Mucosa of descending colon (tissue), 3 donors: Measurements from ENCODE around the gene CNIH3. TPM values are rescaled to one million over a fixed set of nuclear protein-coding genes. Genes with fewer than 3 reads are reported as not detected.

ENCODE experiments used
- ATAC-seq: fragments of 200-7000 bp; cut with Tn5 transposase; one replicate; pipeline ENCODE4 v1.9.1; 2020; ENCODE audit warnings: mild to moderate bottlenecking, moderate library complexity
- DNase-seq, 3 donors: peaks; one replicate each; pipeline ENCODE4 v3.0.0-alpha.2; 2020
- H3K36me3 ChIP-seq: fragments of 200-600 bp; one replicate; pipeline ENCODE4 v1.8.0; 2021; ENCODE audit warnings: low read depth, mild to moderate bottlenecking
- H3K4me1 ChIP-seq: fragments of 200-600 bp; one replicate; pipeline ENCODE4 v1.8.0; 2021; ENCODE audit warnings: low read depth, mild to moderate bottlenecking
- H3K4me3 ChIP-seq: fragments of 200-600 bp; one replicate; pipeline ENCODE4 v1.8.0; 2021; ENCODE audit warnings: mild to moderate bottlenecking
- H3K9me3 ChIP-seq: fragments of 200-600 bp; one replicate; pipeline ENCODE4 v1.8.0; 2021; ENCODE audit warnings: mild to moderate bottlenecking
- intact Hi-C, 2 donors: fragments of 100-400 bp; cut with DNase I in 1 of 2; cut with micrococcal nuclease in 1 of 2; formaldehyde crosslinking; loops; one replicate each; pipeline versions ENCODE4 v1.11.0 to v1.11.1; 2022; cut with DNase I, micrococcal nuclease
- total RNA-seq, 3 donors: library from RNA; stranded (reverse); fragmentation: NEBNext Ultra II Directional in 2 of 3; extraction: Animal tissue kit (Norgen Biotek cat#: 25700) in 2 of 3; gene quantifications; one replicate each; pipeline versions ENCODE4 v1.2.1 to v1.2.4, GENCODE V29; 2021 to 2023
- TF ChIP-seq, protein P1 (sequence below): fragments of 200-600 bp; IDR thresholded peaks from one replicate; pipeline ENCODE4 v1.8.0; 2022; ENCODE audit warnings: antibody characterized with exemption, mild to moderate bottlenecking
- donor health status: DM: no; HTN: no; CAD: no; lungs with moderate emphysema.
- donor health status: DM: no; HTN: no; CAD: no.
- donor health status: DM: no; HTN: yes; CAD: no.

Gene CNIH3
- total RNA-seq, 3 donors from 2014 or later = 1.0 to 2.5 (median 1.1) TPM

DNA sequence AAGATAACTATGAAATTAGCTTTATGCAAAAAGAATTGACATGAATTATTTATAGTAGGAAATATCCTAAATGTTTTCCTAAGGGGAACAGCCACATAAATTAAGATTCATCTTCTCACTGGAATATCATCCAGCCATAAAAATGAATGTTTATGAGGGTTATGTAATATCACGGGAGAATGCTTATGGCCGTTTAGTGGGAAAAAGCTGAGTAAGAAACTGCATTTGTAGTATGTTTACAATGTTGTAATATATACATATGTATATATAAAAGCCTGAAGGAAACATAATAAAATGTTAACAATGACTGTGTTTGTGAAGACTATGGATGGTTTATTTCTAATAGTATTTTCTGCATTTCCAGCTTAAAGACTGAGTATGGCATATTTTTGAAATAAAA is 161.1 kb downstream of the CNIH3 start:
- Histone ChIP-seq H3K4me3 (no peak overlapping the region), H3K9me3 (no peaks in the 10 kb centered on the region), H3K4me1 (no peaks in the 10 kb centered on the region), H3K36me3 (no peaks in the 10 kb centered on the region)
- TF ChIP-seq, protein P1, sequence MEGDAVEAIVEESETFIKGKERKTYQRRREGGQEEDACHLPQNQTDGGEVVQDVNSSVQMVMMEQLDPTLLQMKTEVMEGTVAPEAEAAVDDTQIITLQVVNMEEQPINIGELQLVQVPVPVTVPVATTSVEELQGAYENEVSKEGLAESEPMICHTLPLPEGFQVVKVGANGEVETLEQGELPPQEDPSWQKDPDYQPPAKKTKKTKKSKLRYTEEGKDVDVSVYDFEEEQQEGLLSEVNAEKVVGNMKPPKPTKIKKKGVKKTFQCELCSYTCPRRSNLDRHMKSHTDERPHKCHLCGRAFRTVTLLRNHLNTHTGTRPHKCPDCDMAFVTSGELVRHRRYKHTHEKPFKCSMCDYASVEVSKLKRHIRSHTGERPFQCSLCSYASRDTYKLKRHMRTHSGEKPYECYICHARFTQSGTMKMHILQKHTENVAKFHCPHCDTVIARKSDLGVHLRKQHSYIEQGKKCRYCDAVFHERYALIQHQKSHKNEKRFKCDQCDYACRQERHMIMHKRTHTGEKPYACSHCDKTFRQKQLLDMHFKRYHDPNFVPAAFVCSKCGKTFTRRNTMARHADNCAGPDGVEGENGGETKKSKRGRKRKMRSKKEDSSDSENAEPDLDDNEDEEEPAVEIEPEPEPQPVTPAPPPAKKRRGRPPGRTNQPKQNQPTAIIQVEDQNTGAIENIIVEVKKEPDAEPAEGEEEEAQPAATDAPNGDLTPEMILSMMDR = no peak
- ATAC-seq (no peak), DNase-seq (no peak)
- intact Hi-C loops = no loop called here

DNA sequence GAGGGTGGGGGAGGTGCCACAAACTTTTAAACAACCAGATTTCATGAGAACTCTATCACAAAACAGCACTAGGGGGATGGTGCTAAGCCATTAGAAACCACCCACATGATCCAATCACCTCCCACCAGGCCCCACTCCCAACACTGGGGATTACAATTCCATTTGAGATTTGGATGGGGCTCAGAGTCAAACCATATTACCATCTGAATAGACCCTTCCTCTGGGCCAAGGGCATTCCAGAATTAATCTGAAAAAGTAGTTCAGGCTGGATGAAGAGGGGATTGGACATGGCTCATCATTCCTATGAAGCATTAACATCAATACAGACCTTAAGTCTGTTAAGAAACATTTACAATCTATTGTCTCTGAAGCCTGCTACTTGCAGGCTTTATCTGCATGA is 163.4 kb downstream of the CNIH3 start:
- H3K9me3 ChIP-seq = no peaks in the 10 kb centered on the region
- no peak for DNase-seq
- intact Hi-C loops = no loop called here
- ATAC-seq = no peak
- TF ChIP-seq, protein P1 = no peak
- no peaks in the 10 kb centered on the region for H3K36me3 ChIP-seq
- H3K4me3 ChIP-seq = no peak overlapping the region
- peaks cover 3% of the 10 kb centered on the region for H3K4me1 ChIP-seq

DNA sequence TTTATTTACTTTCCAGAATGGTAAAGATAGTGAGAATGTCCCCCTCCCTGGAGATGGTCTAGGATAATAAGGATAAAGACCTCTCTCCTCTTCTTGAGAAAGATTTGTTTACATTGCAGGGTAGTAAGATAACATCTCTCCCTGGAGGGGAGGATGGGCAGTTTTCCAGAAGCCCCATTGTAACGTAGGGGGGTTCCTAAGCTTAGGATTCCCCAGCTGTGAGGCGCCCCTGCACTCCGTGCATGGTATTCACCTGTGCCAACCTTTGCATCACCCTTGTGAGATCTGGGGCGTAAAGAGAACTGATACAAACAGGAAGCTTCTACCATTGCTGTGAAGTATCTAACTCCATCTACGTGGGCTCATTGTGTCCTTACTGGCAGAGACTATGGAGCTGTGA is 164.6 kb downstream of the CNIH3 start:
- intact Hi-C loops = no loop called here
- TF ChIP-seq, protein P1 = no peak
- ATAC-seq (no peak), DNase-seq (no peak)
- no peaks in the 10 kb centered on the region for H3K36me3 ChIP-seq
- H3K9me3 ChIP-seq = no peaks in the 10 kb centered on the region
- no peak overlapping the region for H3K4me3 ChIP-seq
- peaks cover 15% of the 10 kb centered on the region for H3K4me1 ChIP-seq

- ATAC-seq = peak; percentile 28
- intact Hi-C loops = no loop called here
- Histone ChIP-seq H3K9me3 (no peaks in the 10 kb centered on the region), H3K4me1 (peaks cover 17% of the 10 kb centered on the region), H3K36me3 (no peaks in the 10 kb centered on the region), H3K4me3 (no peak overlapping the region)
- TF ChIP-seq, protein P1 = no peak
- no peak for DNase-seq
Observed at GRCh38 chr1:224781800-224782199, 165.7 kb downstream of the CNIH3 start.

GRCh38 chr1:224782281-224783000 is 166.3 kb downstream of the CNIH3 start:
- Histone ChIP-seq H3K4me3 (no peak overlapping the region), H3K9me3 (no peaks in the 10 kb centered on the region), H3K36me3 (no peaks in the 10 kb centered on the region), H3K4me1 (peaks cover 20% of the 10 kb centered on the region)
- no peak for ATAC-seq
- TF ChIP-seq, protein P1 = no peak
- intact Hi-C loops = no loop called here
- DNase-seq = no peak
